Neutrophil (primary cell): ENCODE measurements around the gene ZER1.
"Not testable (repeated sequence)": the region's sequence is repeated elsewhere in the genome, so short reads cannot be mapped to it uniquely, and the experiment has no call there.

Source experiments
- H3K27ac ChIP-seq: fragments of 200-600 bp; sonication (generic); 2 replicates; pipeline ENCODE4 v1.5.1; 2016; ENCODE audit warnings: mild to moderate bottlenecking, moderate library complexity
- H3K27me3 ChIP-seq: fragments of 200-600 bp; sonication (generic); 2 replicates; pipeline ENCODE4 v1.6.0; 2016; ENCODE audit warnings: mild to moderate bottlenecking
- H3K36me3 ChIP-seq: fragments of 200-600 bp; sonication (generic); 2 replicates; pipeline ENCODE4 v1.5.1; 2017
- H3K4me1 ChIP-seq, 2 experiments: fragments of 200-600 bp in 1 of 2; sonication (generic) in 1 of 2; 1 replicate in 1 of 2; 2 replicates in 1 of 2; pipeline versions ENCODE4 v1.5.1 to v1.6.1; 2013 to 2016; ENCODE audit warnings: low read depth in 1 of 2, low read length in 1 of 2, mild to moderate bottlenecking in 1 of 2, moderate library complexity in 1 of 2; ENCODE audit not compliant: control insufficient read depth in 1 of 2, insufficient read depth in 1 of 2
- H3K4me3 ChIP-seq, 2 experiments: fragments of 200-600 bp in 1 of 2; sonication (generic) in 1 of 2; 1 replicate in 1 of 2; 2 replicates in 1 of 2; pipeline ENCODE4 v1.5.1; 2013 to 2016; ENCODE audit warnings: low read depth in 1 of 2, low read length in 1 of 2, mild to moderate bottlenecking in 1 of 2, moderate library complexity in 1 of 2
- H3K9me3 ChIP-seq: fragments of 200-600 bp; sonication (generic); 2 replicates; pipeline ENCODE4 v1.5.1; 2016
- TF ChIP-seq, protein P1 (sequence below): fragments of 200-600 bp; sonication (generic); IDR thresholded peaks from 2 replicates; pipeline ENCODE4 v1.5.1; 2016; ENCODE audit warnings: antibody characterized with exemption

The ZER1 gene

GRCh38 chr9:128807827-128808226, 36.1 kb upstream of the ZER1 start:
- H3K4me3 ChIP-seq: no peak overlapping the region
- TF ChIP-seq, protein P1, sequence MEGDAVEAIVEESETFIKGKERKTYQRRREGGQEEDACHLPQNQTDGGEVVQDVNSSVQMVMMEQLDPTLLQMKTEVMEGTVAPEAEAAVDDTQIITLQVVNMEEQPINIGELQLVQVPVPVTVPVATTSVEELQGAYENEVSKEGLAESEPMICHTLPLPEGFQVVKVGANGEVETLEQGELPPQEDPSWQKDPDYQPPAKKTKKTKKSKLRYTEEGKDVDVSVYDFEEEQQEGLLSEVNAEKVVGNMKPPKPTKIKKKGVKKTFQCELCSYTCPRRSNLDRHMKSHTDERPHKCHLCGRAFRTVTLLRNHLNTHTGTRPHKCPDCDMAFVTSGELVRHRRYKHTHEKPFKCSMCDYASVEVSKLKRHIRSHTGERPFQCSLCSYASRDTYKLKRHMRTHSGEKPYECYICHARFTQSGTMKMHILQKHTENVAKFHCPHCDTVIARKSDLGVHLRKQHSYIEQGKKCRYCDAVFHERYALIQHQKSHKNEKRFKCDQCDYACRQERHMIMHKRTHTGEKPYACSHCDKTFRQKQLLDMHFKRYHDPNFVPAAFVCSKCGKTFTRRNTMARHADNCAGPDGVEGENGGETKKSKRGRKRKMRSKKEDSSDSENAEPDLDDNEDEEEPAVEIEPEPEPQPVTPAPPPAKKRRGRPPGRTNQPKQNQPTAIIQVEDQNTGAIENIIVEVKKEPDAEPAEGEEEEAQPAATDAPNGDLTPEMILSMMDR: no peak
- peaks cover 67% of the 10 kb centered on the region for H3K36me3 ChIP-seq
- H3K27ac ChIP-seq: no peak overlapping the region
- no peaks in the 10 kb centered on the region for H3K4me1 ChIP-seq
- H3K9me3 ChIP-seq: no peaks in the 10 kb centered on the region
- H3K27me3 ChIP-seq: no peaks in the 10 kb centered on the region

GRCh38 chr9:128805661-128806060, 33.9 kb upstream of the ZER1 start:
- H3K4me1 ChIP-seq: no peaks in the 10 kb centered on the region
- TF ChIP-seq, protein P1: no peak
- H3K4me3 ChIP-seq: no peak overlapping the region
- peaks cover 87% of the 10 kb centered on the region for H3K36me3 ChIP-seq
- H3K27ac ChIP-seq: no peak overlapping the region
- no peaks in the 10 kb centered on the region for H3K9me3 ChIP-seq
- no peaks in the 10 kb centered on the region for H3K27me3 ChIP-seq

DNA sequence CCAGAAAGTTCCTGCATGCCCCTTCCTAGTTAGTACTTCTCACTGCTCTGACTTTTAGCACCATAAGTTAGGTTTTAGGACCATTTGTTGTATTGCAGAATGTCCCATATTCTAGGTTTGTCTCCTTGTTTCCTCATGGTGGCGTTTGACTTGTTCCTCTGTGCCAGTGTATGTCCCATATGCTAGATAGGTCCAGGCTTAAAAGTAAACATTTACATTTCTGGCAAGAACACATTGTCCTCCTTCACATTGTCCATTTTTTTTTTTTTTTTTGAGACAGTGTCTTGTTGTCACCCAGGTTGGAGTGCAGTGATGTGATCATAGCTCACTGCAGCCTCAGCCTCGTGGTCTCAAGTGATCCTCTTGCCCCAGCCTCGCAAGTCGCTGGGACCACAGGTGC, 30.8 kb upstream of the ZER1 start:
- H3K9me3 ChIP-seq: no peaks in the 10 kb centered on the region
- H3K27ac ChIP-seq: no peak overlapping the region
- H3K36me3 ChIP-seq: peaks cover 97% of the 10 kb centered on the region
- TF ChIP-seq, protein P1: no peak
- H3K4me3 ChIP-seq: no peak overlapping the region
- H3K4me1 ChIP-seq: no peaks in the 10 kb centered on the region
- H3K27me3 ChIP-seq: no peaks in the 10 kb centered on the region

- peaks cover 92% of the 10 kb centered on the region for H3K36me3 ChIP-seq
Observed at GRCh38 chr9:128800061-128800460, 28.3 kb upstream of the ZER1 start.

DNA sequence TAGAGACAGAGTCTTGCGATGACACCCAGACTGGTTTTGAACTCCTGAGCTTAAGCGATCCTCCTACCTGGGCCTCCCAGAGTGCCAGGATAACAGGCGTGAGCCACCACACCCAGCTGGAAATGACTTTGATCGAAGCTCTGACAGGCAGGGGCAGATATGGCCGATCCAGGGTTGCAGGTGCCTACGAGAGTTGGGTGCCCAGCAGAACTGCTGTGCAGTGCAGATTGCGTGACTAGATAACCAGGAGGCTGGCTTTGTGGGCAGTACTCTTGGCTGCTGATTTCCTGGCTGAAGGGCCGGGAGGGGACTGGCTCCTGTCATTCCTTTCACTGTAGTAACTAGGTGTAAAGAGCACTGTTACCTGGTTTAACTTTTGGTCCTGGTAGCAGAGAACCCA, 27.2 kb upstream of the ZER1 start:
- Histone ChIP-seq H3K4me1 (no peaks in the 10 kb centered on the region), H3K27me3 (no peaks in the 10 kb centered on the region), H3K27ac (no peak overlapping the region), H3K4me3 (no peak overlapping the region), H3K9me3 (no peaks in the 10 kb centered on the region), H3K36me3 (peaks cover 92% of the 10 kb centered on the region)
- TF ChIP-seq, protein P1: no peak

More at GRCh38 chr9:128800061-128800460, 28.3 kb upstream of the ZER1 start:
- Histone ChIP-seq H3K4me3 (no peak overlapping the region), H3K4me1 (no peaks in the 10 kb centered on the region), H3K27ac (no peak overlapping the region), H3K9me3 (no peaks in the 10 kb centered on the region), H3K27me3 (no peaks in the 10 kb centered on the region)
- TF ChIP-seq, protein P1: no peak

GRCh38 chr9:128794961-128795360, 23.2 kb upstream of the ZER1 start:
- H3K4me1 ChIP-seq, H3K27ac ChIP-seq, H3K4me3 ChIP-seq, H3K9me3 ChIP-seq, H3K27me3 ChIP-seq: not testable (repeated sequence)
- H3K36me3 ChIP-seq: peaks cover 89% of the 10 kb centered on the region
